Left kidney (tissue), 2 donors: ENCODE results near the gene TSHR. TPM values are rescaled to one million over a fixed set of nuclear protein-coding genes. Genes with fewer than 3 reads are reported as not detected.
"Not testable (repeated sequence)": the region's sequence is repeated elsewhere in the genome, so short reads cannot be mapped to it uniquely, and the experiment has no call there.

ENCODE experiments used
- DNase-seq: peaks from one replicate; pipeline ENCODE4 v3.0.0-alpha.2; 2013
- polyA plus RNA-seq: library from polyadenylated mRNA; unstranded; fragments of 120-200 nt; gene quantifications from one replicate; pipeline ENCODE4 v1.2.1, GENCODE V29; 2013; ENCODE audit not compliant: insufficient read length

The TSHR gene
- polyA plus RNA-seq, 1 donor, result 0.88 TPM

- peak; percentile 50 for DNase-seq
These were observed 40.9 kb downstream of the TSHR start for GRCh38 chr14:80996049-80996901.

GRCh38 chr14:81001447-81001846 is 46.0 kb downstream of the TSHR start:
- DNase-seq, result no peak

- no peak for DNase-seq
These were observed 49.2 kb downstream of the TSHR start for GRCh38 chr14:81004575-81004974.

- no peak for DNase-seq
These were observed 50.3 kb downstream of the TSHR start for GRCh38 chr14:81005540-81006228.

GRCh38 chr14:81006266-81006665 is 50.8 kb downstream of the TSHR start:
- DNase-seq, result no peak

- no peak for DNase-seq
These were observed 51.7 kb downstream of the TSHR start for GRCh38 chr14:81007131-81007530.

- no peak for DNase-seq
These were observed 53.9 kb downstream of the TSHR start for GRCh38 chr14:81009346-81009745.

- DNase-seq, result no peak
These were observed 62.8 kb downstream of the TSHR start for GRCh38 chr14:81018251-81018650.

- no peak for DNase-seq
These were observed 63.3 kb downstream of the TSHR start for GRCh38 chr14:81018684-81019083.

- DNase-seq, result not testable (repeated sequence)
These were observed 63.7 kb downstream of the TSHR start for GRCh38 chr14:81019113-81019512.

GRCh38 chr14:81023095-81023710 is 67.8 kb downstream of the TSHR start:
- no peak for DNase-seq

- DNase-seq, result no peak
These were observed 73.0 kb downstream of the TSHR start for GRCh38 chr14:81028461-81028860.

- no peak for DNase-seq
These were observed 76.1 kb downstream of the TSHR start for GRCh38 chr14:81031488-81031887.

- no peak for DNase-seq
These were observed 78.3 kb downstream of the TSHR start for GRCh38 chr14:81033698-81034240.

- no peak for DNase-seq
These were observed 87.0 kb downstream of the TSHR start for GRCh38 chr14:81042438-81042837.

- DNase-seq, result no peak
These were observed 96.1 kb downstream of the TSHR start for GRCh38 chr14:81051547-81051946.

- not testable (repeated sequence) for DNase-seq
These were observed 98.6 kb downstream of the TSHR start for GRCh38 chr14:81054057-81054456.

- no peak for DNase-seq
These were observed 100.5 kb downstream of the TSHR start for GRCh38 chr14:81055971-81056370.

GRCh38 chr14:81062380-81062779 is 107.0 kb downstream of the TSHR start:
- no peak for DNase-seq

- no peak for DNase-seq
These were observed 107.4 kb downstream of the TSHR start for GRCh38 chr14:81062816-81063215.

- DNase-seq, result no peak
These were observed 111.3 kb downstream of the TSHR start for GRCh38 chr14:81066672-81067071.

- DNase-seq, result no peak
These were observed 111.7 kb downstream of the TSHR start for GRCh38 chr14:81067156-81067555.
